ENCODE results near the gene CDC14A.

GRCh38 chr1:100332331-100332730 is 20.0 kb upstream of the CDC14A start:
- TF ChIP-seq POLR2AphosphoS5 (IDR thresholded peaks at IDR 0.05) (no peak), CTCF (IDR thresholded peaks at IDR 0.05) (no peak)
